IMR-90 (cell line): ENCODE results near the gene CGB5. TPM values are rescaled to one million over a fixed set of nuclear protein-coding genes. Genes with fewer than 3 reads are reported as not detected.

ENCODE experiments used
- ATAC-seq: fragments of 200-7000 bp; cut with Tn5 transposase; 2 replicates; pipeline ENCODE4 v1.9.1; 2020; ENCODE audit warnings: low read depth, mild to moderate bottlenecking, moderate library complexity
- BruUV-seq: library from RNA; stranded (reverse); fragments of 400-500 nt; replicated peaks from 2 replicates; lab custom pipeline; 2021; lab: Mats Ljungman, UMichigan
- CTCF ChIA-PET: fragments of 300-600 bp; formaldehyde crosslinking; extraction: SDS; loops from one replicate; lab custom pipeline; 2021; ENCODE audit warnings: antibody characterized with exemption; lab: Yijun Ruan, JAX
- POLR2A ChIA-PET: fragments of 300-600 bp; sonication (Branson Sonifier 250); formaldehyde crosslinking; loops from one replicate; lab custom pipeline; 2022; ENCODE audit warnings: antibody characterized with exemption; ENCODE audit not compliant: unreplicated experiment; lab: Charles Lee
- DNase-seq: peaks from one replicate; pipeline ENCODE4 v3.0.0; 2013
- H2AFZ ChIP-seq: replicated peaks from 2 replicates; pipeline ENCODE3; 2013; ENCODE audit warnings: low read length, mild to moderate bottlenecking; ENCODE audit not compliant: poor library complexity
- H2AK5ac ChIP-seq: 2 replicates; pipeline ENCODE4 v1.6.1; 2013; ENCODE audit warnings: low read depth, low read length, inconsistent platforms
- H2AK9ac ChIP-seq: replicated peaks from 2 replicates; pipeline ENCODE3; 2013; ENCODE audit warnings: mild to moderate bottlenecking, low read depth, low read length, moderate library complexity; ENCODE audit not compliant: poor library complexity
- H2BK120ac ChIP-seq: 2 replicates; pipeline ENCODE4 v1.6.1; 2013; ENCODE audit warnings: low read depth, low read length, inconsistent platforms
- H2BK15ac ChIP-seq: 3 replicates; pipeline ENCODE4 v1.6.1; 2013; ENCODE audit warnings: low read depth, low read length, inconsistent platforms
- H2BK20ac ChIP-seq: 2 replicates; pipeline ENCODE4 v1.6.1; 2013; ENCODE audit warnings: low read depth, mild to moderate bottlenecking, inconsistent platforms, low read length, moderate library complexity
- H2BK5ac ChIP-seq: 2 replicates; pipeline ENCODE4 v1.6.1; 2013; ENCODE audit warnings: mild to moderate bottlenecking, low read depth, low read length, inconsistent platforms; ENCODE audit not compliant: poor library complexity, severe bottlenecking
- H3K14ac ChIP-seq: replicated peaks from 2 replicates; pipeline ENCODE4 v1.6.1; 2013; ENCODE audit warnings: low read depth, low read length, inconsistent platforms
- H3K18ac ChIP-seq: 2 replicates; pipeline ENCODE4 v1.6.1; 2013; ENCODE audit warnings: low read depth, low read length, control low read depth
- H3K23ac ChIP-seq: 2 replicates; pipeline ENCODE4 v1.6.1; 2013; ENCODE audit warnings: low read depth, low read length, inconsistent platforms
- H3K27ac ChIP-seq: 2 replicates; pipeline ENCODE4 v1.5.1; 2013; ENCODE audit warnings: mild to moderate bottlenecking, control low read depth, low read length; ENCODE audit not compliant: insufficient read depth
- H3K27me3 ChIP-seq: 2 replicates; pipeline ENCODE4 v1.6.1; 2013; ENCODE audit warnings: low read length; ENCODE audit not compliant: control insufficient read depth, insufficient read depth
- H3K36me3 ChIP-seq: 2 replicates; pipeline ENCODE4 v1.6.1; 2013; ENCODE audit warnings: low read length, mixed read lengths; ENCODE audit not compliant: control insufficient read depth, insufficient read depth
- H3K4ac ChIP-seq: 2 replicates; pipeline ENCODE4 v1.6.1; 2013; ENCODE audit warnings: low read depth, low read length, inconsistent platforms
- H3K4me1 ChIP-seq: 2 replicates; pipeline ENCODE4 v1.6.1; 2013; ENCODE audit warnings: low read length, mixed read lengths; ENCODE audit not compliant: control insufficient read depth, insufficient read depth
- H3K4me2 ChIP-seq: 2 replicates; pipeline ENCODE4 v1.6.1; 2013; ENCODE audit warnings: low read depth, mild to moderate bottlenecking, control low read depth, low read length, moderate library complexity
- H3K4me3 ChIP-seq: 2 replicates; pipeline ENCODE4 v1.5.1; 2013; ENCODE audit warnings: low read depth, mild to moderate bottlenecking, control low read depth, low read length, moderate library complexity; ENCODE audit not compliant: insufficient read depth
- H3K56ac ChIP-seq: 2 replicates; pipeline ENCODE4 v1.6.1; 2013; ENCODE audit warnings: low read length, inconsistent platforms; ENCODE audit not compliant: insufficient read depth; ENCODE audit errors: extremely low read depth
- H3K79me1 ChIP-seq, 2 experiments: 2 replicates each; pipeline ENCODE4 v1.6.1; 2013; ENCODE audit warnings: low read length in 2 of 2, inconsistent platforms in 1 of 2, low read depth in 1 of 2
- H3K9ac ChIP-seq: 2 replicates; pipeline ENCODE4 v1.6.1; 2013; ENCODE audit warnings: low read depth, low read length, control low read depth
- H3K9me1 ChIP-seq: 2 replicates; pipeline ENCODE4 v1.6.1; 2013; ENCODE audit warnings: low read length, inconsistent platforms; ENCODE audit not compliant: insufficient read depth
- H3K9me3 ChIP-seq: 2 replicates; pipeline ENCODE4 v1.6.1; 2013; ENCODE audit warnings: low read length; ENCODE audit not compliant: control insufficient read depth, insufficient read depth
- H4K20me1 ChIP-seq: 2 replicates; pipeline ENCODE4 v1.6.1; 2013; ENCODE audit warnings: low read length, inconsistent platforms; ENCODE audit not compliant: insufficient read depth
- H4K5ac ChIP-seq: 2 replicates; pipeline ENCODE4 v1.6.1; 2013; ENCODE audit warnings: mild to moderate bottlenecking, low read depth, low read length, control low read depth
- H4K8ac ChIP-seq, 2 experiments: 2 replicates each; pipeline ENCODE4 v1.6.1; 2013; ENCODE audit warnings: low read depth in 2 of 2, low read length in 2 of 2, control low read depth in 1 of 2, inconsistent platforms in 1 of 2
- H4K91ac ChIP-seq: 2 replicates; pipeline ENCODE4 v1.6.1; 2013; ENCODE audit warnings: low read depth, low read length, inconsistent platforms; ENCODE audit not compliant: insufficient read depth
- NFE2L2 ChIP-seq: fragments of 150-350 bp; IDR thresholded peaks from 2 replicates; pipeline ENCODE4 v1.6.1; 2016; ENCODE audit warnings: low read depth, mild to moderate bottlenecking, low read length
- RAD21 ChIP-seq: IDR thresholded peaks from 2 replicates; pipeline ENCODE4 v1.6.1; 2012; ENCODE audit warnings: low read length, improper control_type of control experiment
- SMC3 ChIP-seq: fragments of 150-350 bp; IDR thresholded peaks from 2 replicates; pipeline ENCODE4 v1.6.1; 2016; ENCODE audit warnings: low read depth, mild to moderate bottlenecking, antibody characterized with exemption, low read length, moderate library complexity
- WGBS, 2 experiments: methylation state at CpG; one replicate each; pipeline versions ENCODE4 v1.1.5 to v1.1.7; 2013; ENCODE audit warnings: missing lambda C conversion rate in 2 of 2; ENCODE audit not compliant: insufficient read length in 1 of 2; ENCODE audit errors: extremely low coverage in 2 of 2; 5-methylcytosine and 5-hydroxymethylcytosine counted together
- dilution Hi-C: fragments of 300-500 bp; cut with HindIII; formaldehyde crosslinking; loops from one replicate; pipeline ENCODE4 v1.14.3; 2018; ENCODE audit warnings: low sequenced_read_pairs; ENCODE audit not compliant: unreplicated experiment
- in situ Hi-C: fragments of 300-500 bp; cut with MboI; formaldehyde crosslinking; loops from 3 replicates; pipeline ENCODE4 v1.14.3; 2019; ENCODE audit warnings: low sequenced_read_pairs, inconsistent platforms, mixed read lengths
- intact Hi-C: fragments of 100-400 bp; cut with micrococcal nuclease; formaldehyde crosslinking; loops from 2 replicates; pipeline ENCODE4 v1.10.0; 2022
- polyA plus RNA-seq, 3 experiments: library from polyadenylated mRNA; depleted of rRNA; stranded (reverse); fragments of >200 nt; gene quantifications; 2 replicates each; pipeline ENCODE4 v1.2.3, GENCODE V29; 2012; ENCODE audit warnings: low replicate concordance in 1 of 3
- total RNA-seq: library from RNA; depleted of rRNA; stranded (reverse); fragments of >200 nt; gene quantifications from 2 replicates; pipeline ENCODE4 v1.2.3, GENCODE V29; 2012
- TF ChIP-seq, protein P1 (sequence below): conservative IDR thresholded peaks from 2 replicates; pipeline ENCODE4 v1.5.1; 2012; ENCODE audit warnings: mild to moderate bottlenecking, low read depth, low read length, improper control_type of control experiment

The CGB5 gene
- total and polyA plus RNA-seq, 2 of the 4 experiments (the other 2 are of a cell fraction) = not detected

DNA sequence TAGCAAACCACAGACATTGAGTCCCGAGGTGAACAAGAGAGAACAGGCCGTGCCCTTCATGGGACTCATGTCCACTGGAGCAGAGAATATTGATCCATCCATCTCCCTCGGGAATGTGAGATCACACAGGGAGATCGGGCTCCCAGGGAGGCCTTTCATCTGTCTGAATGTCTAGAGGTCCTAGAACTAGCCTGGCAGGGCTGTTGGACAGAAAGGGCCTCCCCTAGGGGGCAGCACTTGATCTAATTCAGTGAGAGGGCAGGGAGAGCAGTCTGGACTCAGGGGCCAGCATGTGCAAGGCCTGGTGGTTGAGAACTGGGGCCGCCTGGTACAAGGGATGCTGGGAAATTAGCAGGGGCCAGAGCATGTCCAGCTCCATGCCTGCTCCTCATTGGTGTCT is 45.7 kb upstream of the CGB5 start:
- intact Hi-C loops = loop anchor here (10.0 kb wide), 1 partner anchor 207 kb away; no protein-coding TSS in a partner anchor
- Histone ChIP-seq H2BK20ac (no peak overlapping the region), H2AK9ac (no peak overlapping the region), H3K23ac (no peak overlapping the region), H2BK120ac (no peak overlapping the region), H3K36me3 (peaks cover 2% of the 10 kb centered on the region), H3K9ac (no peak overlapping the region), H4K20me1 (peaks cover 24% of the 10 kb centered on the region), H3K18ac (no peak overlapping the region), H2BK15ac (no peak overlapping the region), H3K79me1 (peaks cover 3 to 64% of the 10 kb centered on the region in 2 experiments), H3K4me1 (peaks cover 2% of the 10 kb centered on the region; the same call in 1 of the 2 replicates), H3K9me3 (no peaks in the 10 kb centered on the region), H3K9me1 (no peaks in the 10 kb centered on the region), H2AFZ (no peak overlapping the region), H4K91ac (no peak overlapping the region), H4K8ac (0 out of 4 replicates have a peak overlapping the region, but pooled peaks of 1 of the 2 experiments have one; percentile 37), H3K56ac (no peak overlapping the region), H2AK5ac (peak overlapping the region; percentile 53; the same call in 1 of the 2 replicates), H4K5ac (no peak overlapping the region), H3K27ac (no peak overlapping the region), H3K14ac (no peak overlapping the region), H3K27me3 (no peaks in the 10 kb centered on the region), H3K4ac (no peak overlapping the region), H2BK5ac (no peak overlapping the region), H3K4me2 (no peak overlapping the region), H3K4me3 (no peak overlapping the region)
- DNase-seq (peak; percentile 45), ATAC-seq (no peak)
- no peak for TF ChIP-seq NFE2L2
- TF ChIP-seq RAD21 = peak; percentile 45
- TF ChIP-seq, protein P1, sequence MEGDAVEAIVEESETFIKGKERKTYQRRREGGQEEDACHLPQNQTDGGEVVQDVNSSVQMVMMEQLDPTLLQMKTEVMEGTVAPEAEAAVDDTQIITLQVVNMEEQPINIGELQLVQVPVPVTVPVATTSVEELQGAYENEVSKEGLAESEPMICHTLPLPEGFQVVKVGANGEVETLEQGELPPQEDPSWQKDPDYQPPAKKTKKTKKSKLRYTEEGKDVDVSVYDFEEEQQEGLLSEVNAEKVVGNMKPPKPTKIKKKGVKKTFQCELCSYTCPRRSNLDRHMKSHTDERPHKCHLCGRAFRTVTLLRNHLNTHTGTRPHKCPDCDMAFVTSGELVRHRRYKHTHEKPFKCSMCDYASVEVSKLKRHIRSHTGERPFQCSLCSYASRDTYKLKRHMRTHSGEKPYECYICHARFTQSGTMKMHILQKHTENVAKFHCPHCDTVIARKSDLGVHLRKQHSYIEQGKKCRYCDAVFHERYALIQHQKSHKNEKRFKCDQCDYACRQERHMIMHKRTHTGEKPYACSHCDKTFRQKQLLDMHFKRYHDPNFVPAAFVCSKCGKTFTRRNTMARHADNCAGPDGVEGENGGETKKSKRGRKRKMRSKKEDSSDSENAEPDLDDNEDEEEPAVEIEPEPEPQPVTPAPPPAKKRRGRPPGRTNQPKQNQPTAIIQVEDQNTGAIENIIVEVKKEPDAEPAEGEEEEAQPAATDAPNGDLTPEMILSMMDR = peak; percentile 52
- peak; percentile 29; the same call in 1 of the 2 replicates for TF ChIP-seq SMC3
- dilution Hi-C loops = no loop called here
- 60% methylated on average over 3 of the region's 5 CpGs; no CpG with 5 or more reads in 1 of the 2 experiments for WGBS, 2 experiments
- POLR2A ChIA-PET = no interaction called here
- CTCF ChIA-PET = interaction anchor here (0.8 to 1.6 kb wide), 2 partner anchors 16 to 20 kb away, joined by 3 read pairs; no protein-coding TSS in a partner anchor
- no TSS peak for BruUV-seq
- in situ Hi-C loops = no loop called here
